GM10847 (cell line): ENCODE results near the gene RBM10.

ENCODE experiments used
- POLR2A ChIP-seq: IDR thresholded peaks from 2 replicates; pipeline ENCODE4 v1.6.1; 2011; ENCODE audit not compliant: insufficient read length; ENCODE audit errors: extremely low read depth

The RBM10 gene

GRCh38 chrX:47169726-47170515, 24.9 kb downstream of the RBM10 start:
- TF ChIP-seq POLR2A, result no peak

DNA sequence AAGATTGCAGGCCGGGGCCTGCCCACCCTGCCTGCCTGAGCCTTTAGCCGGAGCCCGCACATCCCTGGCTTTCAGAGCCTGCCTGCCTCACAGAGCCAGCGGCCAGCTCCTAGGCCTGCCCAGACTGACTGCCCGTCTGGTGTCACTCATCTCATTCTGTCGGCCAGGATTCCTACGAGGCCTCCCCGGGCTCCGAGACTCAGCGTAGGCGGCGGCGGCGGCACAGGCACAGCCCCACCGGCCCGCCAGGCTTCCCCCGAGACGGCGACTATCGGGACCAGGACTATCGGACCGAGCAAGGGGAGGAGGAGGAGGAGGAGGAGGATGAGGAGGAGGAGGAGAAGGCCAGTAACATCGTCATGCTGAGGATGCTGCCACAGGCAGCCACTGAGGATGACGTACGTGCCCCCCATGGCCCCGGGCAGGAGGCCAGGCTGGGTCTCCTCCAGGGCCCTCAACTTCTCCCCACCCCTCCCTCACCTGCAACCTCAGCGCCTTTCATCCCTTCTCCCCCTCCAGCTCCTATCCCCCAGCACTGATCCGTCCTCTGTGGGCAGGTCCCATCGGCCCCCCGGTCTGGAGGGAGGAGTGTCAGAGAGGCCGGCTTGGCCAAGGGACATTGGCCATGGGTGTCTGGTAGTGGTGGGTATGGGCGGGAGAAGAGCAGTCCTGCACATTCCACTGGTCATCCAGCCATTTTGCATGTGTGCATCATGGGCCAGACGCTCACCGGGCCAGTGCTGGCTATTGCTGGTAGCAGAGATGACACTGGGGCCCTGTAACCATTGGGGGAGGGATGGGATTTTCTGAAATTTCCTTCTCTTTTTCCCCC, 26.1 kb downstream of the RBM10 start:
- TF ChIP-seq POLR2A, result no peak

DNA sequence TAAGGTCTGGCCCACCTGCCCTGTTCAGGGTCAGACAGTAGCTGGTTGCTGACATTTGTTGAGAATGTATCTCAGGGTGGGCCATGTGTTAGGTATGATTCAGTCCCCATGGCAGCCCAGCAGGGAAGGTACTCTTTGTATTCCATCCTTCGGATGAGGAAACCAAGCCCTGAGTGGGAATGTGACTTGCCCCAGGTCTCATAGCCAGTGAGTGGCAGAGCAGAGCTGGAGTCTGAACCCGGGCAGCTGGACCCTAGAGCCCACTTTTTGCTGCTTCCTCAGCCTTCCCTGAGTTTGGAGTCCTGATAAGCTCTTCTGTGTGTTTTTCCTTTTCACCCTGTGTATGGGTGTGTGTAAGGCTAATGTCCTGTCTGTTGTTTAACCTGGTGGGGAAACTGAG, 27.0 kb downstream of the RBM10 start:
- TF ChIP-seq POLR2A, result no peak

DNA sequence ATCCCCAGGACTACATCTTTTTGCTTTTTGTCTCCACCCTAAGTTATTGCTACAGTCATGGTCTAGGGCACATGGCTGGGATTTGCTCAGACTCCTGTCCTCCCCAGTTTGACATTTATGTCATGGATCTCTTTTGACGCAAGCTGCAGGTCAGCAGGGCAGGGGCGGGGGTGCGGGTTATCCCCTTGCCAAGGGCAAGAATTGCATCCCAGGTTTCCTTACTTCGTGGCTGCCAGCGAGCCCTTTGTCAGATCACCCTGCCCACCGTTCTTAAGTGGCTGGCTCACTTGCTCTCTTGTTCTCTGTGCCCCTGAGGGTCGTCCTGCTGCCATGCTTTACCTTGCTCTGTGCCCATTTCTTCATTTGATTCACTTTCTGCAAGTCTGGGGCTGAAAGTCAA, 27.5 kb downstream of the RBM10 start:
- TF ChIP-seq POLR2A, result no peak

GRCh38 chrX:47172971-47173792, 28.2 kb downstream of the RBM10 start:
- TF ChIP-seq POLR2A, result no peak

GRCh38 chrX:47174376-47174775, 29.4 kb downstream of the RBM10 start:
- TF ChIP-seq POLR2A, result no peak

DNA sequence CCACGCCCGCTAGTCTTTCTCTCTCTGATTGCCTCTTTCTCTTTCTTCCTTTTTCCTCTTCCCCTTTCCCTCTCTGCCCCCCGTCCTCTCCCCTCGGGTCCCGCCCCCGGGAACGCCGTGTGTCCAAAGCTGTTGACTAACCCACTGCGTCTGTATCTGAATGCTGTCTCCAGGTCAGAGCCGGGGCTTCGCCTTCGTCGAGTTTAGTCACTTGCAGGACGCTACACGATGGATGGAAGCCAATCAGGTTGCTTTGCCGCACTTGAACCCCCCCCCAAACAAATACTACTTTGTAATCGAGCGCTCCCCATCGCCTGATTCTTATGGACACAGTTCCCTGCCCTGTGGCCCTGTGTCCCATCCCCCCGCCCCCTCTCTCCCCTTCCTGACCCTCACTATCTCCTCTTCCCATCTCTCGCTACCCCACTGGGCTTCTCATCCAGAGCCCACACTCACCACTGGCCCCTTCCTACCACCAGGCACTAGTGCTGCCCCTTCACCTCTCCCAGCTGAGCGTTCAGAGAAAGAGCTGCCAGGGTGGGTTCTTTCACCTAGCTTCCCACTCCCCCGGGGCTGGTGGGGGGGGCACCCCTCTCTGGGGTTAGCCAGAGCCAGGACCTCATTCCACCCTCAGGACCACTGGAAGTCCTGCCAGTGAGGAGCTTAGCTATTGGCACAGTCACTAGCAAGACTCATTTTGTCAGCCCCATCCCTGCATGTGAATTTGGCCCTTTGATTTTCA, 30.0 kb downstream of the RBM10 start:
- TF ChIP-seq POLR2A, result no peak

DNA sequence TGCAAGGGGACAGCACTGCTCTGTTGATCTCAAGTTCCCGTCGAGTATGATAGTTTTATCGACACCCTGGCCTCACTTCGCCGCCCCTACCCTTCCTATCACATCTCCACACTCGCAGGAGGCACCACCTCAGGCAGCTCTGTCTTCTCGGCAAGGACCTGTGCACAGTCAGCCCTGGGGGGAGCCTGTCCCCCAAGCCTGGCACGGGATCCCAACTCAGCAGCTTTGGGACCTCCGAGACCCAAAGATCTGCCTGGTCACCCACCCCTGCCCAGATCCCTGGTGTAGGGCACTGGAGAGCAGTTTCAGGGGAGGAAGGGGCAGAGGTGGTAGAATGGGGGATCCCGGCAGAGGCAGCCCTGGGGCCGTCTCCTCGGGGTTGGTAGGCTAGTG, 30.6 kb downstream of the RBM10 start:
- TF ChIP-seq POLR2A, result no peak

DNA sequence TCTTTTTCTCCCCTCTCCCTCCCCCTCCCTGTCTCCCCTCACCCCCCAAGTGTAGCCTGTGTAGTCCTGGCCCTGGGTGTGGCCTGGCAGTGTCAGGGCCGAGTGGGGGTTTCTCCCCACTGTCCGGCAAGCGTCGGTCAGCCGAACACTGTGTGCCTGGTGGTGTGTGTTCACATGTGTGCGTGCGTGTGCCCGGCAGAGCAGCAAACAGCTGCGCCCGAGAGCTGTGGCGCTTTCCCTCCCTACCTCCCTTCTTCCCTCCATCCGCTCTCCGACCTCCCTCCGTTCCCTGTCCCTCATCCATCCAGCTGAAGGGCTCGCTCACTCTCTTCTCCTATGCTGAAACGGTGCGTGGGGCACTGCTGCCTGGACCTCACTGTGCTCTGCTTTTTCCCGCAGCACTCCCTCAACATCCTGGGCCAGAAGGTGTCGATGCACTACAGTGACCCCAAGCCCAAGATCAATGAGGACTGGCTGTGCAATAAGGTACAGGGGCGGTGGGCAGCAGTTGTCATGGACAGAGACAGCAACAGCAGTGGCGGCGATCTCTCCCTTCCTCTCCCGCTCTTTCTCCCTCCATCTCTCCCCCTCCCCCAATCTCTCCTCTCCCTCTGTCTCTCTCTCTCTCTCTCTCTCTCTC, 31.2 kb downstream of the RBM10 start:
- no peak for TF ChIP-seq POLR2A

GRCh38 chrX:47177079-47177478, 32.1 kb downstream of the RBM10 start:
- TF ChIP-seq POLR2A, result no peak

GRCh38 chrX:47178337-47178736, 33.3 kb downstream of the RBM10 start:
- no peak for TF ChIP-seq POLR2A

DNA sequence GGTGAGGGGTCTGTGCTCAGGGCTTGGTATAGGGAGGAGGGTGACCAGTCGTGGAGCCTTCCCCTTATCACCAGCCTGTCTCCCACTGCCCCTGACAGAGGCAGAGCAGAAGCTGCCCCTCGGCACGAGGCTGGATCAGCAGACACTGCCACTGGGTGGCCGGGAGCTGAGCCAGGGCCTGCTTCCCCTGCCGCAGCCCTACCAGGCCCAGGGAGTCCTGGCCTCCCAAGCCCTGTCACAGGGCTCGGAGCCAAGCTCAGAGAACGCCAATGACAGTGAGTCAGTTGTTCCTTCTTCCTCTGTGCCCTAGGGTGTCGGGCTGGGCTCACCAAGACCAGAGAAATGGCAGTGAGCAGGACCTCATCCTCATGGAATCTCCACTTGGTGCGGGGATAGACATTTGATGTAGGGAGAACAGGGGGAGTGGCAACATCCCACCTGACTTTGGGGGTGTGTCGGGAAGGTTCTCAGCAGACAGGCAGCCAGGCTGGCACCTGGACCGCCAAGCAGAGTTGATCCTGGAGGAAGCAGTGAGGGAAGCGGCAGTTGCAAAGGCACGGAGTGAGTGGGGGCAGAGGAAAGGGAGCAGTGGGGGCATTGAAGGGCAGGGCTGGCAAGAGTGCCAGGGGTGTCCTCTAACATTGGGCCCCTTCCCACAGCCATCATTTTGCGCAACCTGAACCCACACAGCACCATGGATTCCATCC, 34.4 kb downstream of the RBM10 start:
- TF ChIP-seq POLR2A, result no peak

DNA sequence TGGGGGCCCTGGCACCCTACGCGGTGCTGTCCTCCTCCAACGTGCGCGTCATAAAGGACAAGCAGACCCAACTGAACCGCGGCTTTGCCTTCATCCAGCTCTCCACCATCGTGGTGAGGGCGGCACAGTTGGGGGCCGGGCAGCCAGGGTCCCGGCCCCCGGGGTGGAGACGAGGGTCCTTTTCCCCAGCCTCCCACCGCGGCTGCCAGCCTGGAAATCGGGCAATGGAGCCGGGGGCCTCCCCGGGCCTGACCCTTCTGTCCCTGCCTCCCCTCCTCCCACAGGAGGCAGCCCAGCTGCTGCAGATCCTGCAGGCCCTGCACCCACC, 34.9 kb downstream of the RBM10 start:
- no peak for TF ChIP-seq POLR2A

GRCh38 chrX:47180346-47180745, 35.3 kb downstream of the RBM10 start:
- no peak for TF ChIP-seq POLR2A

GRCh38 chrX:47181301-47181700, 36.3 kb downstream of the RBM10 start:
- no peak for TF ChIP-seq POLR2A
